HL-60 (cell line): Measurements from ENCODE around the gene EFNA3.

ENCODE experiments used
- DNase-seq, 2 experiments: peaks; one replicate each; pipeline ENCODE4 v3.0.0-alpha.2; 2010 to 2020; ENCODE audit warnings: low read depth in 1 of 2, low spot score in 1 of 2
- H3K27ac ChIP-seq: fragments of 250-450 bp; sonication (Bioruptor Pico); replicated peaks from 2 replicates; pipeline ENCODE4 v1.5.1; 2020; ENCODE audit warnings: mild to moderate bottlenecking, moderate library complexity
- H3K27me3 ChIP-seq: fragments of 250-450 bp; sonication (Bioruptor Pico); 2 replicates; pipeline ENCODE4 v1.5.1; 2021; ENCODE audit warnings: mild to moderate bottlenecking, moderate library complexity; ENCODE audit not compliant: insufficient read depth, poor library complexity, severe bottlenecking
- H3K4me3 ChIP-seq: replicated peaks from 2 replicates; pipeline ENCODE4 v1.5.1; 2011; ENCODE audit warnings: mild to moderate bottlenecking, control low read depth, low read length; ENCODE audit not compliant: insufficient read depth
- GABPA ChIP-seq: IDR thresholded peaks from 2 replicates; pipeline ENCODE4 v1.6.1; 2012; ENCODE audit warnings: low read depth
- POLR2AphosphoS5 ChIP-seq: IDR thresholded peaks from 2 replicates; pipeline ENCODE4 v1.6.1; 2012; ENCODE audit warnings: low read depth
- SPI1 ChIP-seq: IDR thresholded peaks from 2 replicates; pipeline ENCODE4 v1.6.1; 2012; ENCODE audit warnings: low read depth, mild to moderate bottlenecking, borderline replicate concordance
- TF ChIP-seq, protein P1 (sequence below): IDR thresholded peaks from 2 replicates; pipeline ENCODE4 v1.6.1; 2012; ENCODE audit warnings: low read depth; ENCODE audit not compliant: insufficient replicate concordance
- TF ChIP-seq, protein P2 (sequence below): IDR thresholded peaks from one replicate; pipeline ENCODE4 v1.5.1; 2011; ENCODE audit warnings: low read length, control low read depth, inconsistent platforms; ENCODE audit not compliant: insufficient read depth

EFNA3 gene

GRCh38 chr1:155032886-155033285 is 45.8 kb upstream of the EFNA3 start:
- no peak overlapping the region for H3K27ac ChIP-seq
- no peak for DNase-seq
- no peak for TF ChIP-seq GABPA
- TF ChIP-seq, protein P1, sequence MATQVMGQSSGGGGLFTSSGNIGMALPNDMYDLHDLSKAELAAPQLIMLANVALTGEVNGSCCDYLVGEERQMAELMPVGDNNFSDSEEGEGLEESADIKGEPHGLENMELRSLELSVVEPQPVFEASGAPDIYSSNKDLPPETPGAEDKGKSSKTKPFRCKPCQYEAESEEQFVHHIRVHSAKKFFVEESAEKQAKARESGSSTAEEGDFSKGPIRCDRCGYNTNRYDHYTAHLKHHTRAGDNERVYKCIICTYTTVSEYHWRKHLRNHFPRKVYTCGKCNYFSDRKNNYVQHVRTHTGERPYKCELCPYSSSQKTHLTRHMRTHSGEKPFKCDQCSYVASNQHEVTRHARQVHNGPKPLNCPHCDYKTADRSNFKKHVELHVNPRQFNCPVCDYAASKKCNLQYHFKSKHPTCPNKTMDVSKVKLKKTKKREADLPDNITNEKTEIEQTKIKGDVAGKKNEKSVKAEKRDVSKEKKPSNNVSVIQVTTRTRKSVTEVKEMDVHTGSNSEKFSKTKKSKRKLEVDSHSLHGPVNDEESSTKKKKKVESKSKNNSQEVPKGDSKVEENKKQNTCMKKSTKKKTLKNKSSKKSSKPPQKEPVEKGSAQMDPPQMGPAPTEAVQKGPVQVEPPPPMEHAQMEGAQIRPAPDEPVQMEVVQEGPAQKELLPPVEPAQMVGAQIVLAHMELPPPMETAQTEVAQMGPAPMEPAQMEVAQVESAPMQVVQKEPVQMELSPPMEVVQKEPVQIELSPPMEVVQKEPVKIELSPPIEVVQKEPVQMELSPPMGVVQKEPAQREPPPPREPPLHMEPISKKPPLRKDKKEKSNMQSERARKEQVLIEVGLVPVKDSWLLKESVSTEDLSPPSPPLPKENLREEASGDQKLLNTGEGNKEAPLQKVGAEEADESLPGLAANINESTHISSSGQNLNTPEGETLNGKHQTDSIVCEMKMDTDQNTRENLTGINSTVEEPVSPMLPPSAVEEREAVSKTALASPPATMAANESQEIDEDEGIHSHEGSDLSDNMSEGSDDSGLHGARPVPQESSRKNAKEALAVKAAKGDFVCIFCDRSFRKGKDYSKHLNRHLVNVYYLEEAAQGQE = no peak
- TF ChIP-seq POLR2AphosphoS5 = no peak
- TF ChIP-seq, protein P2, sequence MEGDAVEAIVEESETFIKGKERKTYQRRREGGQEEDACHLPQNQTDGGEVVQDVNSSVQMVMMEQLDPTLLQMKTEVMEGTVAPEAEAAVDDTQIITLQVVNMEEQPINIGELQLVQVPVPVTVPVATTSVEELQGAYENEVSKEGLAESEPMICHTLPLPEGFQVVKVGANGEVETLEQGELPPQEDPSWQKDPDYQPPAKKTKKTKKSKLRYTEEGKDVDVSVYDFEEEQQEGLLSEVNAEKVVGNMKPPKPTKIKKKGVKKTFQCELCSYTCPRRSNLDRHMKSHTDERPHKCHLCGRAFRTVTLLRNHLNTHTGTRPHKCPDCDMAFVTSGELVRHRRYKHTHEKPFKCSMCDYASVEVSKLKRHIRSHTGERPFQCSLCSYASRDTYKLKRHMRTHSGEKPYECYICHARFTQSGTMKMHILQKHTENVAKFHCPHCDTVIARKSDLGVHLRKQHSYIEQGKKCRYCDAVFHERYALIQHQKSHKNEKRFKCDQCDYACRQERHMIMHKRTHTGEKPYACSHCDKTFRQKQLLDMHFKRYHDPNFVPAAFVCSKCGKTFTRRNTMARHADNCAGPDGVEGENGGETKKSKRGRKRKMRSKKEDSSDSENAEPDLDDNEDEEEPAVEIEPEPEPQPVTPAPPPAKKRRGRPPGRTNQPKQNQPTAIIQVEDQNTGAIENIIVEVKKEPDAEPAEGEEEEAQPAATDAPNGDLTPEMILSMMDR = no peak
- TF ChIP-seq SPI1 = no peak
- H3K27me3 ChIP-seq = no peaks in the 10 kb centered on the region
- H3K4me3 ChIP-seq = no peak overlapping the region

DNA sequence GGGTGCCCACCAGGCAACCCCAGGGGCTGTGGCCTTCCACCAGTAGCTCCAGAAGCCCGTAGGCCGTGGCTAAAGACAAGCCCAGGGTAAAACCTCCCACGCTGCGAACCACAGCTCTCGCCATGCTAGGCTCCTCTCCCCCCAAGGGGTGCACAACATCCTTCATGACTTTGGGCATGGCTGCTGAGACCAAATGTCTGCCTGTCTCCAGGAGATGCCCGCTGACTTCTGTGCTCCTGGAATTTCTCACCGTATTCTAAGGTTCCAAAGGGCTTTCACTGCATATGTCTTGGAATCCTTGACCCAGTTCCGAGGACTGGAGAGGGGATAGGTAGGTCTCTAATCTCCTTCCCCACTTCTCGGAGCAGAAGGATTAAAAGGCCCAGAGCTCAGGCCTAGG is 45.1 kb upstream of the EFNA3 start, which contains the start of the genes DCST1 and DCST2:
TSS of gene DCST1 (plus strand) at position 301 of the 400 bp plus-strand sequence. CDS start 213 bp downstream, outside the sequence.
TSS of gene DCST2 (minus strand) at position 258 of the 400 bp plus-strand sequence. CDS start at position 178, 80 bp downstream.
- H3K4me3 ChIP-seq = no peak within 1 kb of the TSS
- H3K27me3 ChIP-seq = no peaks in the 10 kb centered on the region
- TF ChIP-seq, protein P2 = no peak
- TF ChIP-seq, protein P1 = no peak
- TF ChIP-seq SPI1 (no peak), POLR2AphosphoS5 (no peak), GABPA (no peak)
- H3K27ac ChIP-seq = no peak within 1 kb of the TSS
- no peak for DNase-seq

DNA sequence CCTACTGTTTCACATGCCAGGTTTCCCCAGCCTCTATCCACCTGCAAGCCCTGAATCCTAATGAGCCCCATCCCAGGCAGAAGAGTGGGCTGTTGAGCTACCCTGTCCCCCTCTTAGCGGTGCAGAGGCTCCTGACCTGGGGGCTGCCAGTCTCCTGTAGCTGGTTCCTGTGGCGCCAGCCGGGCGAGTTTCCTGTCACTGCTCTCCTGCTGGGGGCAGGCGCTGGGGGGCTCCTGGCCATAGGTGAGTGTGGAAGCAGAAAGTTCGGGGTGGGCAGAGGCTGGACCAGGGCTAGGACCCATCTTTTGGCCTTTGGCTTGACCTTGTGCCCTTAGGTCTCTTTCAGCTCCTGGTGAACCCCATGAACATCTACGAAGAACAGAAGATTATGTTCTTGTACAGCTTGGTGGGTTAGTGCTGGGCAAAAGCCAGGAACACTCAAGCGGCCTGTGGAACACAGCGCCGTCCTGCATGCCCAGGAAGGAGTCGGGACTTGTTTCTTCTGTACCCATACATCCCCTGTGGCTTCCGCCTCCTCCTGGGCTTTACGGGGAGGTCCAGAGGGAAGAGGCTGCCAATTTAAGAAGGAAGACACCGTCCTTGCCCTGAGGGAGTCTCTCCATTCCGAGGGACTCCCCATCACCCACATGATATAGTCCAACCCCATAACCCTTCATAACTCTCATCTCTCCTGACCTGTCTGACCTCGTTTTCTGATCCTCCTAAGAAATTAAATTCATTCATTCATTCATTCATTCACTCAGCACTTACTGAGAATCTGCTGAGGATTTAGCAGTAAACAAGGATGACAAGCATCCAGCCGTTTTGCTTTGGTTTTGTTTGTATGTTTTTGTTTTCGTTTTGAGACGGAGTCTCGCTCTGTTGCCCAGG is 44.1 kb upstream of the EFNA3 start:
- no peak overlapping the region for H3K27ac ChIP-seq
- DNase-seq = no peak
- H3K27me3 ChIP-seq = no peaks in the 10 kb centered on the region
- H3K4me3 ChIP-seq = no peak overlapping the region
- TF ChIP-seq SPI1 (no peak), POLR2AphosphoS5 (no peak), GABPA (no peak)
- TF ChIP-seq, protein P2 = no peak
- TF ChIP-seq, protein P1 = no peak
